HG03575 (cell line): Measurements from ENCODE around the gene MLXIP.

ENCODE experiments used
- ATAC-seq: cut with Tn5 transposase; IDR thresholded peaks from one replicate; pipeline ENCODE4 v1.9.1; 2021; ENCODE audit not compliant: unreplicated experiment, insufficient number of reproducible peaks, low FRiP score; ENCODE audit errors: extremely low read depth

The MLXIP gene

GRCh38 chr12:122194804-122195203, 116.2 kb downstream of the MLXIP start:
- no peak for ATAC-seq

- ATAC-seq, result no peak
Measured at GRCh38 chr12:122195405-122195804, 116.8 kb downstream of the MLXIP start.
